Esophagus muscularis mucosa (tissue), 3 donors: ENCODE results near the gene MARCHF2.

Source experiments
- POLR2A ChIP-seq: fragments of 450-650 bp; IDR thresholded peaks from one replicate; pipeline ENCODE4 v1.6.1; 2017; ENCODE audit warnings: antibody characterized with exemption, moderate library complexity, mild to moderate bottlenecking, low read depth
- TF ChIP-seq, protein P1 (sequence below), 3 experiments: fragments of 200-600 bp in 2 of 3; fragments of 450-650 bp in 1 of 3; sonication (generic) in 2 of 3; IDR thresholded peaks; one replicate each; pipeline ENCODE4 v1.5.1; 2017 to 2019; ENCODE audit warnings: antibody characterized with exemption in 3 of 3, mild to moderate bottlenecking in 2 of 3, moderate library complexity in 1 of 3

DNA sequence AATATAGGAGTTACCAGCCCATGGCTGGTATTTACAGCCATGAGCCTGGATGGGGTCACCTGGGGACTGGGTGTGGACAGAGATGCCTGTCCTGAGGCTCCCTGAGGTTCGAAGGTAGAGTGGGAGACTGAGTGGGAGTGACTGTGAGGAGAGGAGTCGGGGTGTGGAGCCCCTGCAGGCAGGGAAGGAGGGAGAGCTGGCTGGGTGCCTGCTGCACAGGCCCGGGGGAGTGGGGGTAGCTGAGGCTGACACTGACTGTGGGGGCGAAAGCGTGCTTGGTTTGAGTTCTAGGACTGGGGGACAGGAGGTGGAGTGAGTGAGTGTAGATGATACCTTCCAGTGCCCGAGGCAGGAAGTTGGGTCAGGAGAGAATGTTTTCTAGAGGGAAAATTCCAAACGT is 15.8 kb upstream of the MARCHF2 start:
- TF ChIP-seq, protein P1, sequence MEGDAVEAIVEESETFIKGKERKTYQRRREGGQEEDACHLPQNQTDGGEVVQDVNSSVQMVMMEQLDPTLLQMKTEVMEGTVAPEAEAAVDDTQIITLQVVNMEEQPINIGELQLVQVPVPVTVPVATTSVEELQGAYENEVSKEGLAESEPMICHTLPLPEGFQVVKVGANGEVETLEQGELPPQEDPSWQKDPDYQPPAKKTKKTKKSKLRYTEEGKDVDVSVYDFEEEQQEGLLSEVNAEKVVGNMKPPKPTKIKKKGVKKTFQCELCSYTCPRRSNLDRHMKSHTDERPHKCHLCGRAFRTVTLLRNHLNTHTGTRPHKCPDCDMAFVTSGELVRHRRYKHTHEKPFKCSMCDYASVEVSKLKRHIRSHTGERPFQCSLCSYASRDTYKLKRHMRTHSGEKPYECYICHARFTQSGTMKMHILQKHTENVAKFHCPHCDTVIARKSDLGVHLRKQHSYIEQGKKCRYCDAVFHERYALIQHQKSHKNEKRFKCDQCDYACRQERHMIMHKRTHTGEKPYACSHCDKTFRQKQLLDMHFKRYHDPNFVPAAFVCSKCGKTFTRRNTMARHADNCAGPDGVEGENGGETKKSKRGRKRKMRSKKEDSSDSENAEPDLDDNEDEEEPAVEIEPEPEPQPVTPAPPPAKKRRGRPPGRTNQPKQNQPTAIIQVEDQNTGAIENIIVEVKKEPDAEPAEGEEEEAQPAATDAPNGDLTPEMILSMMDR (IDR thresholded peaks at IDR 0.05): no peak
- no peak for TF ChIP-seq POLR2A
